IPS DF 6.9 (cell line): ENCODE results near the gene SERTAD2.

Source experiments
- DNase-seq: peaks from one replicate; pipeline ENCODE4 v3.0.0-alpha.2; 2013; ENCODE audit warnings: low read depth, low spot score
- H3K27ac ChIP-seq: one replicate; pipeline ENCODE4 v1.5.1; 2013; ENCODE audit warnings: low read length, control low read depth
- H3K27me3 ChIP-seq: 2 replicates; pipeline ENCODE4 v1.6.1; 2013; ENCODE audit warnings: mild to moderate bottlenecking, low read length; ENCODE audit not compliant: control insufficient read depth, insufficient read depth
- H3K36me3 ChIP-seq: 2 replicates; pipeline ENCODE4 v1.6.1; 2013; ENCODE audit warnings: low read length; ENCODE audit not compliant: control insufficient read depth, insufficient read depth
- H3K4me1 ChIP-seq: 2 replicates; pipeline ENCODE4 v1.6.1; 2013; ENCODE audit warnings: low read length; ENCODE audit not compliant: control insufficient read depth, insufficient read depth
- H3K4me3 ChIP-seq: 2 replicates; pipeline ENCODE4 v1.5.1; 2013; ENCODE audit warnings: mild to moderate bottlenecking, low read length
- H3K9me3 ChIP-seq: 2 replicates; pipeline ENCODE4 v1.6.1; 2013; ENCODE audit warnings: low read length, inconsistent platforms; ENCODE audit not compliant: control insufficient read depth, insufficient read depth
- WGBS: extraction: QIAGEN DNeasy Blood & Tissue Kit; methylation state at CpG from one replicate; pipeline ENCODE4 v1.1.7; 2013; ENCODE audit warnings: mixed read lengths, missing lambda C conversion rate; ENCODE audit not compliant: insufficient read length, insufficient coverage; 5-methylcytosine and 5-hydroxymethylcytosine counted together

The SERTAD2 gene

DNA sequence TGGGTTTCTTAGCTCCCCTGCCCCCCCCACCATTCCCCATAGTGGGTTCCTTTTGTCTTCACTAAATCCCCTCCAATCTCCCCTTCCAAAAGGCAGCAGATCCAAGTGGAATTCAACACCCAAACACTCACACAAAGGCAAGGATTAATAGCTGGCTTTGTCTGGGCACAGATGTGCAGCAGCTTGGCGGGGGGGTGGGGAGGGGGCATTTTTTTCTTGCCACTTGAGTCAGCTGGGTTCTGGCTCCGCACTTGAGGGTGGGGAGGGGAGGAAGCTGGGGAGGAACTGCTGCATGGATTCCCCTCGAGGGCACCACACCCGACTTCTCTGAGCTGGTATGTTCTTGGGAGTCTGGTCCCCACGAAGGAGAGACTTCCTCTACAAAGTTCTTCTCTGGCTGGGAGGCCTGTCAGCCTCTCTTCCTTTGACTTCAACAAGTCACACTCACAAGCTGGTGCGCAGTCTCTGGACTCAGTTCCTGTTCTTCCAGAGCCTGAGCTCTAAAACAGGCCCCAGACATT, 36.0 kb downstream of the SERTAD2 start:
- DNase-seq, result no peak
- H3K9me3 ChIP-seq, result no peaks in the 10 kb centered on the region
- no peak overlapping the region for H3K4me3 ChIP-seq
- H3K27ac ChIP-seq, result no peak overlapping the region
- no peaks in the 10 kb centered on the region for H3K36me3 ChIP-seq
- no CpG with 5 or more reads among the region's 6 CpGs for WGBS
- H3K27me3 ChIP-seq, result no peaks in the 10 kb centered on the region
- H3K4me1 ChIP-seq, result peaks cover 7% of the 10 kb centered on the region

DNA sequence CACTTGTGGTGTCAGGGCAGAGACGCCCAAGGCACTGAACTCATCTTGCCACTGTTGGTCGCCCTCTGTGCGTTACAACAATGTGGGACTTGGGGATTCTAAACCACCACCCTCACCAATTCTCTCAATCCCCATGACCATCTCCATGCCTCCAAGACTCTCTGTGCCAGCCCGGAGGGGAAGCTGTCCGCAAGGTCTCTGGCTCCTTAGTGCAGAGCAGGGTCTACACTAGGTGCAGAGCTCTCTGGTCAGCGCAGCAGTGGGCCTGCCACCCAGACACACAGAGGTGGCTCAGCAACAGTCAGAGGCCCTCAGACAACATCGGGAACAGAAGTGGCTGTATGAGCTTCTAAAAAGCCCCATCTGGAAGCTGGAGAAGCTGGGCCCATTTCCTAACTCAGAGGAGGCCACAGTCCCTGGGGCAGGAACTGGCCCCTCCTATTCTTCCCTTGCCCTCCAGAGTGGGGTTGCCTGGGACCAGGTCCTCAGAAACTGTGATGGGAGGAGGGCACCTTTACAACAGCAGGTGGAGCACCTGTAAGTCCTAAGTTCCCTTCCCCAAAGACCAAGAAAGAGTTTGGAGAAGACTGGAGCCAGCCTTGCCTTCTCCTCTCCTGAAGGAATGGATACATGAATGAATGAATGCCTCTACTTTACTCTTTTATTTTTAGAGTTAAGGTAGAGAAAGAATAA, 37.7 kb downstream of the SERTAD2 start:
- no CpG with 5 or more reads among the region's 7 CpGs for WGBS
- Histone ChIP-seq H3K27me3 (no peaks in the 10 kb centered on the region), H3K9me3 (no peaks in the 10 kb centered on the region), H3K27ac (no peak overlapping the region), H3K4me1 (peaks cover 4% of the 10 kb centered on the region; the same call in 1 of the 2 replicates), H3K36me3 (no peaks in the 10 kb centered on the region), H3K4me3 (no peak overlapping the region)
- no peak for DNase-seq

DNA sequence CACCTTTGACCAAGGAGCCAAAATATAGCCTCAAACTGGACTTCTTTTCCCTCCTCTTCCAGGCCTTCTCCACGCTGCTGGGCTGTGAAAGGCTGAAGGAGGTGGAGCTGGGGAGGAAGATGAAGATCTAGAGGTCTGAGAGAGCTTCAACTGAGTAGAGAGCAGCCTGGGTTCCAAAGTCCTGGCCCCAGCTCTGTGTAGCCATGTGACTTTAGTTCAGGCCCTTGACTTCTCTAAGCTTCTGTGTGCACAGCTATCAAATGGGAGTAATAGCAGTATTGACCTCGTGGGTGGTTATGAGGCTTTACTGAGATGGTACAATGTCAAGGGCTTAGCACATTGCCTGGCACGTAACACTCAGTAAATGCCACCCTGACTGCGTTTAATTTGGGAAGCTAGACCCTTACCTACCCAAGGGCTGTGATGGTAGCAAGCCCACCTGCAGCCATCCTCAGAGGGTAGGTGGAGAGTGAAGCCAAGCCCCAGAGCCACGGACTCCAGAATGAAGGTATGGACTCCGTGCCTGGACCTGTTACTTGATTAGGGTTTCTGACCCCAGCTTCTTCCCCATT, 38.4 kb downstream of the SERTAD2 start:
- no CpG with 5 or more reads among the region's 6 CpGs for WGBS
- no peak for DNase-seq

DNA sequence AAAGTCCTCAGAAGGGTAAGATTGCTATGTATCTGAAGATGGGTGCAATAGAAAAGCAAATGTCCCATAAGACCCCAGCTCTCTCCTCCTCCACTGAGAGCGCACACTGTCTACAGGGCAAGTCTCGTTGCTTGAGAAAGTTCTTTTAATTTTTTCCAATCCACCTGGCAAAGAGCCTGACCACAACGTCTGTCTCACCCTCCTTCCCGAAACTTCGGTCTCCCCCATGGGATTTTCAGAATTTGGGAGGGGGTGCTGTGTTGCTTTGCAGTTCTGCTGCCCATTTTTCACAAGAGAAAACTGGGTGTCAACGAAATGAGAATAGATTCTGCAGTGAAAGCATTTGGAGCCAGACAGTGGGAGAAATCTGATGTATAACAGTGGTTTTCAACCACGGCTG, 40.4 kb downstream of the SERTAD2 start:
- Histone ChIP-seq H3K4me1 (peaks cover 4% of the 10 kb centered on the region; the same call in 1 of the 2 replicates), H3K27ac (no peak overlapping the region), H3K27me3 (no peaks in the 10 kb centered on the region; the same call in 1 of the 2 replicates), H3K4me3 (no peak overlapping the region), H3K36me3 (no peaks in the 10 kb centered on the region), H3K9me3 (no peaks in the 10 kb centered on the region)
- WGBS, result no CpG with 5 or more reads among the region's 7 CpGs
- DNase-seq, result no peak

More for the DNA sequence above, 38.4 kb downstream of the SERTAD2 start:
- H3K36me3 ChIP-seq, result no peaks in the 10 kb centered on the region
- no peaks in the 10 kb centered on the region for H3K9me3 ChIP-seq
- H3K4me3 ChIP-seq, result no peak overlapping the region
- no peaks in the 10 kb centered on the region for H3K27me3 ChIP-seq
- peaks cover 4% of the 10 kb centered on the region; the same call in 1 of the 2 replicates for H3K4me1 ChIP-seq
- no peak overlapping the region for H3K27ac ChIP-seq

DNA sequence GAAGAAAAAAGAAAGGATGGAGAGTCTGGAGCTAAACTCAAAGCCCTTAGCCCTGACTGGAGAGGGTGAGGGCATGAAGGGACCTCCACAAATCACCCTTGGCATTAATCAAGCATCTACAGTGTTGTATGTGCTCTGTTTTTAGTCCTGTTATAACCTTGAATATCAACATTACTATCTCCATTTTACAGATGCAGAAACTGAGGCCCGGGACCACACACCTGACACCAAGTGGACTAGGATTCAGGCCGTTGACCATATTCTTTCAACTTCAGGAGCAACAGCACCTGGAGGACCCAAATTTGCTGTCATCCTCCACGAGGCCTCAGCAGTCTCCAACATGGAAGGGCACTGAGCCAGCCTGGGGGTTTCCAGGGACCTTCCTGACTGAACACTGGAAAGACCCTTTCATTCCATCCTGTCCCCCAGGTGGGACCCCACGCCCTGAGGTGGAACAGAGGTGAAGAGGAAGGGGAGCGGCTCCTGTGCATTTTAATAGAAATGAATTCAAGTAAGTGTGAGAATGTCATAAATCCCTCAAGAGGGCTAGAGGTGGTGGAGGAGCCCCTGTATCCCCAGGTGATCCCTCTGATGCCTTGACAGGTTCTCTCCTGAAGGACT, 41.0 kb downstream of the SERTAD2 start:
- H3K27me3 ChIP-seq, result no peaks in the 10 kb centered on the region; the same call in 1 of the 2 replicates
- no peak overlapping the region for H3K4me3 ChIP-seq
- peaks cover 2% of the 10 kb centered on the region; the same call in 1 of the 2 replicates for H3K4me1 ChIP-seq
- DNase-seq, result no peak
- H3K36me3 ChIP-seq, result no peaks in the 10 kb centered on the region
- no CpG with 5 or more reads among the region's 5 CpGs for WGBS
- no peaks in the 10 kb centered on the region for H3K9me3 ChIP-seq
- no peak overlapping the region for H3K27ac ChIP-seq

DNA sequence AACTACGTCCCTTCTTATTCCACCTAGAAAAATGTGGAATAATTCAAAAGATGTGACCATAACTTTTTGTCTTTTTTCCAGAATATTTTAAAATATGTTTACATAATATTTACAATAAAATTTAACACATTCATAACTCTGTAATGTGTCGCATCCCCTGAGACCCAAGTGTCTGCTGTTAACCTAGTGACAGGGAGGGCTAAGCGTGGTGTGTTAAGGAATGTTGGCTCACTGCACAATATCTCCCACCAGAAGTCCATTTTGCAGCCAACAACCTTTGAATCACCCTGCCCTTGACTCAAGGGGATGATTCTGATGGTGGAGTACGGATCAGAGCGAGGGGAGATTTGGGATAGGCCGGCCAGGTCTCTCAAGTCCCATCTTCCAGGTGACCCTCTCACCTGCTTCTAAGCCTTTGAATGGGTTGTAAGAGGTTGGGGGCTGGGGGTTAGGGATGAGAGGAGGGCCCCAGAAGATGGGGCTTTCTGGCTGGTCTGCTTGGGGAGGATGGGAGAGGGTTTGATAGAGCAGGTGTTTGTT, 43.3 kb downstream of the SERTAD2 start:
- WGBS, result no CpG with 5 or more reads among the region's 6 CpGs
- Histone ChIP-seq H3K27ac (no peak overlapping the region), H3K27me3 (no peaks in the 10 kb centered on the region; the same call in 1 of the 2 replicates), H3K36me3 (no peaks in the 10 kb centered on the region), H3K4me3 (no peak overlapping the region), H3K4me1 (no peaks in the 10 kb centered on the region), H3K9me3 (no peaks in the 10 kb centered on the region)
- DNase-seq, result no peak

DNA sequence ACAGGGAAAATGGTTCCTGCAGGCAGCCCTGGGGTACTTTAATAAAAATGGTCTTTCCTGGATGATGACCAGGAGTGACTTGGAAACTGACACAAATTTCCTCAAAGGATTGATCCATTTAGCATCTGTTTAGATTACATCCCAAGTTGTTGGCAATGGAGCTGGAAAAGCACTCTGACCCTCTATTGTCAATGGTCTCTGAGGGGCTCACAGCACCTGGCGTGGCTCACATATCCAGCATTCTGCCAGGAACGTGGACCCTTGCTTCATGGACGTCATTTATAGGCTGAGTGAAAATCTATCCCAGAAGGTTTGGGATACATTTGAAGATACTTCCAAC, 43.8 kb downstream of the SERTAD2 start:
- no peak for DNase-seq
- WGBS, result no CpG with 5 or more reads among the region's 3 CpGs
- Histone ChIP-seq H3K9me3 (no peaks in the 10 kb centered on the region), H3K36me3 (no peaks in the 10 kb centered on the region), H3K4me3 (peak overlapping the region; percentile 51; the same call in 1 of the 2 replicates), H3K4me1 (no peaks in the 10 kb centered on the region), H3K27ac (no peak overlapping the region), H3K27me3 (no peaks in the 10 kb centered on the region; the same call in 1 of the 2 replicates)

DNA sequence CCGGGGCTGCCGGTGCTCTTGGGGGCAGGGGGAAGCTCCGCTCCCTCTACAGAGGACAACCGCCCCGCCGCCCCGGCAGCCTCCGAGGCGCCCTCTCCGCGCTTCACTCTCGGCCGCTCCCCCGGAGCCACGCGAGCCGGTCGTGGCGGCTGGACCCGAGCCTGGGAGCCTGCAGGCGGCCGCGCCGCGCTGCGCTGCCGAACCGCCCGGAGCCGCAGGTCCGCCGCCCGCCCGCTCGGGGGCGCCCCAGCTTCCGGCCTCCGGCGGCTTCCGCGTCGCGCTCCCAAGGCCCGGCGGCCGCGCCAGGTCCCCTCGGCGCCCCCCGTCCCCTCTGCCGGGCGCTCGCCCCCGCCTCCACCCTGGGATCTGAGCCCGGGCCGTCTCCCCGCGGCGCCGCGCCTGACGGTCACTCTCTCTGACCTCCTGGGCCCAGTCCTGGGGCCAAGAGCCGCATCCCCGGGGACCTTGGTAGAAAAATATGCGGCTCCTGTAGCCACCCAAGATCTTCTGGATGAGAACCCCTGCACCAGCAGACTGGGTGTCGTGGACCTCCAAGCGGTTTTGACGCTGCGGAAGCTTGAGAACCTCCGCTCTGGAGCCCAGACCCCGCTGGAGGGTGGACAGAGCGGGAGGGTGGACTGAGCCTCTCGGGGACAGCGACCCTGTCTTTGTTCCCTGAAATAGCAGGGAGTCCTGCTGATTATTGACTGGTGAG, 44.3 kb downstream of the SERTAD2 start:
- H3K27ac ChIP-seq, result no peak overlapping the region
- no CpG with 5 or more reads among the region's 74 CpGs for WGBS
- H3K4me3 ChIP-seq, result peak overlapping the region; percentile 51; the same call in 1 of the 2 replicates
- H3K4me1 ChIP-seq, result no peaks in the 10 kb centered on the region
- H3K9me3 ChIP-seq, result no peaks in the 10 kb centered on the region
- DNase-seq, result no peak
- H3K27me3 ChIP-seq, result no peaks in the 10 kb centered on the region; the same call in 1 of the 2 replicates
- H3K36me3 ChIP-seq, result no peaks in the 10 kb centered on the region

DNA sequence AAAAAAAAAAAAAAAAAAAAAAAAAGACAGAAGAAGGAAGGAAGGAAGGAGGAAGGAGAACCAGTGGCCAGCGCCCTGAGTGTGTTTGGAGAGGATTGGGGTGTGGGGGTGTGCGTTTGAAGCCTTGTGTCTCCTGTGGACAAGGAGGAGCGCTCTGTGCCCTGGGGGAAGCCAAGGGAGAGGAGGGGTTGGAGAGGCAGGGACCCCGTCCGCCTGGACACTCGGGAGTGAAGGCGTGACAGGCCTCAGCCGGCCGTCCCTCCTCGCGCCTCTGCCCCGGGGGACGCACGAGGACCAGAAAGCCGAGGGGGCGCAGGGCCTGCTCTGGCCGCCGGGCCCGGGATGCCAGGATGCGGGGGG, 44.9 kb downstream of the SERTAD2 start:
- DNase-seq, result no peak
- H3K4me3 ChIP-seq, result peak overlapping the region; percentile 28; the same call in 1 of the 2 replicates

More for the DNA sequence above, 44.9 kb downstream of the SERTAD2 start:
- no peaks in the 10 kb centered on the region for H3K36me3 ChIP-seq
- no peaks in the 10 kb centered on the region for H3K4me1 ChIP-seq
- H3K27ac ChIP-seq, result no peak overlapping the region
- H3K9me3 ChIP-seq, result no peaks in the 10 kb centered on the region
- H3K27me3 ChIP-seq, result no peaks in the 10 kb centered on the region; the same call in 1 of the 2 replicates
- no CpG with 5 or more reads among the region's 20 CpGs for WGBS
